ENCODE data around the gene GTF2F2.
"Not testable (repeated sequence)": the region's sequence is repeated elsewhere in the genome, so short reads cannot be mapped to it uniquely, and the experiment has no call there.

The GTF2F2 gene

GRCh38 chr13:45244736-45245135, 124.4 kb downstream of the GTF2F2 start:
- DNase-seq: not testable (repeated sequence)

GRCh38 chr13:45249662-45250061, 129.4 kb downstream of the GTF2F2 start:
- no peak for DNase-seq

GRCh38 chr13:45254396-45254795, 134.1 kb downstream of the GTF2F2 start:
- DNase-seq: no peak

- no peak for DNase-seq
Measured at GRCh38 chr13:45255247-45255987, 135.1 kb downstream of the GTF2F2 start.

- DNase-seq: no peak
Measured at GRCh38 chr13:45256254-45256653, 135.9 kb downstream of the GTF2F2 start.

- no peak for DNase-seq
Measured at GRCh38 chr13:45257638-45258333, 137.5 kb downstream of the GTF2F2 start.

- DNase-seq: no peak
Measured at GRCh38 chr13:45258334-45258675, 138.0 kb downstream of the GTF2F2 start.

GRCh38 chr13:45267215-45267614, 146.9 kb downstream of the GTF2F2 start:
- DNase-seq: no peak

- no peak for DNase-seq
Measured at GRCh38 chr13:45269204-45269603, 148.9 kb downstream of the GTF2F2 start.

GRCh38 chr13:45276913-45277312, 156.6 kb downstream of the GTF2F2 start:
- DNase-seq: peak in 1 of 58 donors; percentile 4

- peak in 2 of 58 donors; percentile 32 to 48 for DNase-seq
Measured at GRCh38 chr13:45278096-45278645, 157.9 kb downstream of the GTF2F2 start.

- DNase-seq: peak in 1 of 58 donors; percentile 3
Measured at GRCh38 chr13:45280011-45280410, 159.7 kb downstream of the GTF2F2 start.

GRCh38 chr13:45280751-45281634, 160.7 kb downstream of the GTF2F2 start:
- DNase-seq: peak in 55 of 58 donors; percentile 14 to 88 (median 73)

- no peak for DNase-seq
Measured at GRCh38 chr13:45282994-45283393, 162.7 kb downstream of the GTF2F2 start.

GRCh38 chr13:45289936-45290563, 169.7 kb downstream of the GTF2F2 start:
- no peak for DNase-seq

- DNase-seq: no peak
Measured at GRCh38 chr13:45292176-45292575, 171.9 kb downstream of the GTF2F2 start.

- no peak for DNase-seq
Measured at GRCh38 chr13:45295536-45295935, 175.2 kb downstream of the GTF2F2 start.

- no peak for DNase-seq
Measured at GRCh38 chr13:45296259-45296658, 175.9 kb downstream of the GTF2F2 start.

GRCh38 chr13:45297456-45298205, 177.3 kb downstream of the GTF2F2 start:
- DNase-seq: peak in 8 of 58 donors; percentile 3 to 51 (median 10)

GRCh38 chr13:45298206-45298505, 177.8 kb downstream of the GTF2F2 start:
- DNase-seq: no peak
